Spleen (tissue), 7 donors: ENCODE data around the gene SLC39A11.

ENCODE experiments used
- CTCF ChIP-seq, 11 experiments: fragments of 200-600 bp in 7 of 11; fragments of 450-650 bp in 4 of 11; sonication (generic) in 4 of 11; IDR thresholded peaks in 8 of 11; conservative IDR thresholded peaks in 3 of 11; 1 replicate in 7 of 11; 2 replicates in 4 of 11; pipeline versions ENCODE4 v1.4.0 to v1.8.0; 2016 to 2021; ENCODE audit warnings: antibody characterized with exemption in 11 of 11, inconsistent platforms in 4 of 11, mild to moderate bottlenecking in 1 of 11
- POLR2A ChIP-seq, 3 donors: fragments of 450-650 bp; IDR thresholded peaks; one replicate each; pipeline ENCODE4 v1.5.1; 2017; ENCODE audit warnings: antibody characterized with exemption in 3 of 3, mild to moderate bottlenecking in 1 of 3
- donor health status: DM: no; HTN: no; CAD: no; lungs with moderate emphysema.
- donor health status: DM: no; HTN: no; CAD: no.
- donor health status: DM: no; HTN: no; CAD: no.

DNA sequence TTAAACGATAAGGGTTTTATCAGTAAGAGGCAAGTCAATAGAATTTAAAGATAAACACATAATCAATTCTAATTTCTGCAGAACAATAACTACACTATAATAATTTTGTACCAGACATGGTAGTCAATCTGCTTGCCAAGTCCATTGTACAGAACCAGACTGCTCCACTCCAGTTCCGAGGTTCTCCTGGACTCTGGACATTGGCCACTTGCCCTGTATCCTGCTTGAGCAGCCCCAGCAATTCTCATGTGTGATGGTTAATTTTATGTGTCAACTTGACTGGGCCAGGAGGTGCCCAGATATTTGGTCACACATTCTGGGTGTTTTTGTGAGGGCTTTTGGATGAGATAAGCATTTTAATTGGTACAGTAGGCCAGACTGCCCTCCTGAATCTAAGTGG is 384.6 kb downstream of the SLC39A11 start:
- TF ChIP-seq CTCF (IDR thresholded peaks at IDR 0.05 in 8 of 11, conservative IDR thresholded peaks at IDR 0.05 in 3 of 11) = no peak
- TF ChIP-seq POLR2A (IDR thresholded peaks at IDR 0.05) = no peak
